Liver (tissue), 9 donors: ENCODE measurements around the gene DENND11. TPM values are rescaled to one million over a fixed set of nuclear protein-coding genes. Genes with fewer than 3 reads are reported as not detected.

ENCODE experiments used
- DNase-seq: peaks from one replicate; pipeline ENCODE4 v3.0.0-alpha.2; 2017; ENCODE audit warnings: low spot score
- H3K27ac ChIP-seq, 2 donors: one replicate each; pipeline ENCODE4 v1.7.0; 2013; ENCODE audit warnings: inconsistent platforms in 2 of 2, low read length in 2 of 2, control low read depth in 1 of 2, low read depth in 1 of 2, mild to moderate bottlenecking in 1 of 2
- H3K27me3 ChIP-seq, 4 donors: one replicate each; pipeline versions ENCODE4 v1.6.1 to v1.7.0; 2013; ENCODE audit warnings: low read length in 3 of 4, inconsistent platforms in 1 of 4, mild to moderate bottlenecking in 1 of 4, moderate library complexity in 1 of 4; ENCODE audit not compliant: control insufficient read depth in 4 of 4, insufficient read depth in 4 of 4
- H3K36me3 ChIP-seq, 4 donors: one replicate each; pipeline versions ENCODE4 v1.6.1 to v1.7.0; 2013; ENCODE audit warnings: low read length in 3 of 4, mild to moderate bottlenecking in 3 of 4, low read depth in 1 of 4, moderate library complexity in 1 of 4; ENCODE audit not compliant: control insufficient read depth in 4 of 4, insufficient read depth in 3 of 4
- H3K4me1 ChIP-seq, 4 donors: one replicate each; pipeline versions ENCODE4 v1.6.1 to v1.7.0; 2013; ENCODE audit warnings: low read length in 3 of 4, mild to moderate bottlenecking in 3 of 4, moderate library complexity in 1 of 4; ENCODE audit not compliant: control insufficient read depth in 4 of 4, insufficient read depth in 4 of 4
- H3K4me3 ChIP-seq, 3 donors: one replicate each; pipeline versions ENCODE4 v1.6.1 to v1.7.0; 2013; ENCODE audit warnings: low read length in 3 of 3, control low read depth in 1 of 3, low read depth in 1 of 3, mild to moderate bottlenecking in 1 of 3
- H3K9ac ChIP-seq, 2 donors: one replicate each; pipeline ENCODE4 v1.7.0; 2013; ENCODE audit warnings: low read length in 2 of 2, mild to moderate bottlenecking in 2 of 2, moderate library complexity in 2 of 2, control low read depth in 1 of 2, low read depth in 1 of 2
- H3K9me3 ChIP-seq, 4 donors: one replicate each; pipeline versions ENCODE4 v1.6.1 to v1.7.0; 2013; ENCODE audit warnings: low read length in 3 of 4; ENCODE audit not compliant: control insufficient read depth in 4 of 4
- EGR1 ChIP-seq, 2 donors: IDR thresholded peaks; 2 replicates each; pipeline ENCODE4 v1.6.1; 2016 to 2018; ENCODE audit warnings: antibody characterized with exemption in 2 of 2, low read depth in 2 of 2
- FOXA1 ChIP-seq: IDR thresholded peaks from 2 replicates; pipeline ENCODE4 v1.6.1; 2016; ENCODE audit warnings: antibody characterized with exemption
- FOXA2 ChIP-seq: IDR thresholded peaks from 2 replicates; pipeline ENCODE4 v1.6.1; 2016; ENCODE audit warnings: antibody characterized with exemption
- GABPA ChIP-seq, 2 donors: IDR thresholded peaks in 1 of 2; conservative IDR thresholded peaks in 1 of 2; 2 replicates each; pipeline ENCODE4 v1.6.1; 2016; ENCODE audit warnings: antibody characterized with exemption in 2 of 2, mild to moderate bottlenecking in 1 of 2, moderate library complexity in 1 of 2
- HNF4A ChIP-seq, 2 donors: conservative IDR thresholded peaks; 2 replicates each; pipeline ENCODE4 v1.6.1; 2016; ENCODE audit warnings: antibody characterized with exemption in 2 of 2, mild to moderate bottlenecking in 2 of 2
- HNF4G ChIP-seq: IDR thresholded peaks from 2 replicates; pipeline ENCODE4 v1.6.1; 2016; ENCODE audit warnings: antibody characterized with exemption
- JUND ChIP-seq, 2 donors: IDR thresholded peaks; 2 replicates each; pipeline ENCODE4 v1.6.1; 2016; ENCODE audit warnings: antibody characterized with exemption in 2 of 2
- NR2F2 ChIP-seq: IDR thresholded peaks from 2 replicates; pipeline ENCODE4 v1.6.1; 2016; ENCODE audit warnings: antibody characterized with exemption
- RAD21 ChIP-seq, 2 donors: IDR thresholded peaks; 2 replicates each; pipeline ENCODE4 v1.6.1; 2016; ENCODE audit warnings: antibody characterized with exemption in 2 of 2, mild to moderate bottlenecking in 2 of 2
- SP1 ChIP-seq: IDR thresholded peaks from 2 replicates; pipeline ENCODE4 v1.6.1; 2018; ENCODE audit warnings: antibody characterized with exemption, mild to moderate bottlenecking
- TAF1 ChIP-seq: conservative IDR thresholded peaks from 2 replicates; pipeline ENCODE4 v1.6.1; 2016; ENCODE audit warnings: antibody characterized with exemption, mild to moderate bottlenecking
- YY1 ChIP-seq: IDR thresholded peaks from 2 replicates; pipeline ENCODE4 v1.6.1; 2016; ENCODE audit warnings: antibody characterized with exemption, mild to moderate bottlenecking
- WGBS: extraction: QIAGEN DNeasy Blood & Tissue Kit; methylation state at CpG from one replicate; pipeline ENCODE4 v1.1.7; 2013; 5-methylcytosine and 5-hydroxymethylcytosine counted together
- polyA plus RNA-seq, 2 donors: library from polyadenylated mRNA; stranded (reverse) in 1 of 2; unstranded in 1 of 2; fragments of 200-250 nt in 1 of 2; fragments of >200 nt in 1 of 2; fragmentation: Nextera tagmentation in 1 of 2; extraction: Ambion mirVana in 1 of 2; gene quantifications; one replicate each; pipeline versions ENCODE4 v1.2.1 to v1.2.3, GENCODE V29; 2013 to 2015
- total RNA-seq, 2 donors: library from RNA; depleted of rRNA; stranded (reverse); fragments of >200 nt; gene quantifications; one replicate each; pipeline ENCODE4 v1.2.3, GENCODE V29; 2014
- TF ChIP-seq, protein P1 (sequence below): IDR thresholded peaks from 2 replicates; pipeline ENCODE4 v1.6.1; 2016; ENCODE audit warnings: antibody characterized with exemption
- TF ChIP-seq, protein P2 (sequence below): fragments of 150-350 bp; IDR thresholded peaks from 2 replicates; pipeline ENCODE4 v1.5.1; 2017; ENCODE audit warnings: improper control_type of control experiment, low read depth, low read length; ENCODE audit not compliant: missing input control
- TF ChIP-seq, protein P3 (sequence below): IDR thresholded peaks from 2 replicates; pipeline ENCODE4 v1.6.1; 2016; ENCODE audit warnings: antibody characterized with exemption, mild to moderate bottlenecking
- TF ChIP-seq, protein P4 (sequence below): IDR thresholded peaks from 2 replicates; pipeline ENCODE4 v1.6.1; 2016; ENCODE audit warnings: antibody characterized with exemption
- donor health status: healthy.
- donor health status: healthy.
- donor health status: healthy.
- donor health status: healthy.
- donor health status: healthy.

Gene DENND11
- total and polyA plus RNA-seq, 4 donors = 8.4 to 48.4 (median 12.8) TPM

DNA sequence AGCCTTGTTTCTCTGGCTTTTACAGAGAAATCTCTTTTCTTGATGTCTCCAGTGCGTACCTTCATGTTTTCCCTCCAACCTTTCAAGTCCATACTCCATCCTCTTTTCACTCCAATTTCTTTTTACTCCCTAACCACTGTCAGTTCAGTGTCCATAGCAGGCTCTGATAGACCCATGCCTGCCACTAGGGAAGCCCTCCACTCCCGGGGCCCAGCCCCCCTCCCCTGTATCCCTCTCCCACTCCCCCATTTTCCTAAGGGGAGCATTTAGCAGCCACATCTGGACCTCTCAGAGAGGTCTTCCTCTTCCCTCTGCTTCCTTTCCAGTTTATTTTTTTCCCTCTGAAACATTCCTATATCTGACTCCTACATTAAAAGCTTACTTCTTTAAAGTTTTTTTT lies 33.1 kb downstream of the DENND11 start:
- DNase-seq = no peak
- Histone ChIP-seq H3K4me3 (no peak overlapping the region), H3K27me3 (no peaks in the 10 kb centered on the region), H3K9me3 (no peaks in the 10 kb centered on the region), H3K36me3 (peaks cover 6 to 24% (median 11%) of the 10 kb centered on the region in 4 donors), H3K4me1 (peaks cover 3 to 15% (median 9%) of the 10 kb centered on the region in 4 donors), H3K27ac (no peak overlapping the region), H3K9ac (no peak overlapping the region)
- TF ChIP-seq, protein P1, sequence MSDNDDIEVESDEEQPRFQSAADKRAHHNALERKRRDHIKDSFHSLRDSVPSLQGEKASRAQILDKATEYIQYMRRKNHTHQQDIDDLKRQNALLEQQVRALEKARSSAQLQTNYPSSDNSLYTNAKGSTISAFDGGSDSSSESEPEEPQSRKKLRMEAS = no peak
- TF ChIP-seq, protein P2, sequence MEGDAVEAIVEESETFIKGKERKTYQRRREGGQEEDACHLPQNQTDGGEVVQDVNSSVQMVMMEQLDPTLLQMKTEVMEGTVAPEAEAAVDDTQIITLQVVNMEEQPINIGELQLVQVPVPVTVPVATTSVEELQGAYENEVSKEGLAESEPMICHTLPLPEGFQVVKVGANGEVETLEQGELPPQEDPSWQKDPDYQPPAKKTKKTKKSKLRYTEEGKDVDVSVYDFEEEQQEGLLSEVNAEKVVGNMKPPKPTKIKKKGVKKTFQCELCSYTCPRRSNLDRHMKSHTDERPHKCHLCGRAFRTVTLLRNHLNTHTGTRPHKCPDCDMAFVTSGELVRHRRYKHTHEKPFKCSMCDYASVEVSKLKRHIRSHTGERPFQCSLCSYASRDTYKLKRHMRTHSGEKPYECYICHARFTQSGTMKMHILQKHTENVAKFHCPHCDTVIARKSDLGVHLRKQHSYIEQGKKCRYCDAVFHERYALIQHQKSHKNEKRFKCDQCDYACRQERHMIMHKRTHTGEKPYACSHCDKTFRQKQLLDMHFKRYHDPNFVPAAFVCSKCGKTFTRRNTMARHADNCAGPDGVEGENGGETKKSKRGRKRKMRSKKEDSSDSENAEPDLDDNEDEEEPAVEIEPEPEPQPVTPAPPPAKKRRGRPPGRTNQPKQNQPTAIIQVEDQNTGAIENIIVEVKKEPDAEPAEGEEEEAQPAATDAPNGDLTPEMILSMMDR = no peak
- no peak for TF ChIP-seq NR2F2
- no peak for TF ChIP-seq GABPA (IDR thresholded peaks at IDR 0.05 in 1 of 2, conservative IDR thresholded peaks at IDR 0.05 in 1 of 2)
- no peak for TF ChIP-seq TAF1
- TF ChIP-seq HNF4A (conservative IDR thresholded peaks at IDR 0.05) = no peak
- TF ChIP-seq FOXA1 = no peak
- 89% methylated on average over 2 of the region's 2 CpGs for WGBS

DNA sequence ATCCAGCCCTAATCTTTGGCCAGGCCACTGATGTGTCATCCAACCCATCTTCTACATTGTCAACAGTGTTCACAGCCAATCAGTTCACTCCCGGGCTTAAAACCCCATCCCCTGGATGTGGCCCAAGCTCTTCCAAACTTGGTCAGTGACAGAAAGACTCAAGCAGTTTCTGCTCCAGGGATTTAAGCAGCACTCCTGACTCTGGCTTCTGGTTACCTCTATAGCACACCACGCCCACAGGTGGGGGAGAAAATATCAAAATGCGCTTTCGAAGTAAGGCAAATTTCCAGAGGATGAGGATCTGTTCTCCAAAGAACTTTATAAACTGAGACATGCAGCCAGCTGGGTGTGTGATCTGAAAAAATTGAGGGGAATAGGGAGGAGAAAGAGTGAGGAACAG lies 35.9 kb downstream of the DENND11 start:
- H3K36me3 ChIP-seq = peaks cover 8 to 18% (median 12%) of the 10 kb centered on the region in 4 donors

DNA sequence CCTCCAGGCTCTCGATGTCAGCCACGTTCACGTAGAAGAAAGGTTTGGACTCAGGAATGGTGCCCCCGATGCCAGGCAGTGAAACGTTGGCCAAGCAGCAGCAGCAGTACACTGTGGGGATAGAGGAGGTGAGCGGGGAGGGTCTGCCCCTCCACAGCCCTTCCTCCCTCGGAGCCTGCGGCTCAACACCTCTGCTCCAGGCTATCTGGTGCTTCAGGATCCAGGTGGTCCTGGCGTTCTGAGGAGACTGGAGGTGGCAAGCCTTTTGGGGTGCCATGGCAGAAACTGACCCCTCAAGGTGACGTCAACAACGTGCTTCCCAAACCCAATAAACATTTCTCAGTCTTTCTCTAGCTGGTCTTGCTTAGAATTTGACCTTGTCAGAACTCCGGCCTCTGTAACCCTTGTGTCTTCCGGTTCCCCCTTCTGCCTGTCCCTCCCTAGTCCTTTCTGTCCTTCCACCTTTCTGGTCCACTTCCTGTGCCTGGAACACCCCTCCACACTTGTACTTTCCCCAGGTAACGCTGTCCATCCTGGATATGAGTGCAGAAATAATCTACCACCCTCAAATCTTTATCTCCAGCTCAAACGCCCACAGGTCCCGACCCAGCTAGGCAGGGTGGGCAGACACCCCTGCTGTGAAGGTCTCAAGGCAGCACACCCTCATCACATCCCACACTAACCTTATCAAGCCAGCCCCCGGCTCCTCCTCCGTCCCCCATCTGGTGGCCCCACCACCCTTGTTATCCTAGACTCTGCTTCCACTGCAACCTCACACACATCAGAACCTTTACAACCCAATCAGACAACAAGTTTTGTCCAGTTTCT lies 36.5 kb downstream of the DENND11 start:
- WGBS = 96% methylated on average over 18 of the region's 18 CpGs
- Histone ChIP-seq H3K4me1 (peaks cover 11 to 28% (median 17%) of the 10 kb centered on the region in 4 donors), H3K27me3 (no peaks in the 10 kb centered on the region), H3K36me3 (peaks cover 8 to 15% (median 11%) of the 10 kb centered on the region in 4 donors), H3K27ac (peak overlapping the region in 1 of 2 donors; percentile 64), H3K4me3 (no peak overlapping the region), H3K9me3 (no peaks in the 10 kb centered on the region), H3K9ac (no peak overlapping the region)
- DNase-seq = no peak
- TF ChIP-seq HNF4A (conservative IDR thresholded peaks at IDR 0.05) = no peak
- TF ChIP-seq, protein P2 = no peak
- TF ChIP-seq JUND (IDR thresholded peaks at IDR 0.05) = no peak
- TF ChIP-seq GABPA (IDR thresholded peaks at IDR 0.05 in 1 of 2, conservative IDR thresholded peaks at IDR 0.05 in 1 of 2) = no peak
- TF ChIP-seq, protein P3, sequence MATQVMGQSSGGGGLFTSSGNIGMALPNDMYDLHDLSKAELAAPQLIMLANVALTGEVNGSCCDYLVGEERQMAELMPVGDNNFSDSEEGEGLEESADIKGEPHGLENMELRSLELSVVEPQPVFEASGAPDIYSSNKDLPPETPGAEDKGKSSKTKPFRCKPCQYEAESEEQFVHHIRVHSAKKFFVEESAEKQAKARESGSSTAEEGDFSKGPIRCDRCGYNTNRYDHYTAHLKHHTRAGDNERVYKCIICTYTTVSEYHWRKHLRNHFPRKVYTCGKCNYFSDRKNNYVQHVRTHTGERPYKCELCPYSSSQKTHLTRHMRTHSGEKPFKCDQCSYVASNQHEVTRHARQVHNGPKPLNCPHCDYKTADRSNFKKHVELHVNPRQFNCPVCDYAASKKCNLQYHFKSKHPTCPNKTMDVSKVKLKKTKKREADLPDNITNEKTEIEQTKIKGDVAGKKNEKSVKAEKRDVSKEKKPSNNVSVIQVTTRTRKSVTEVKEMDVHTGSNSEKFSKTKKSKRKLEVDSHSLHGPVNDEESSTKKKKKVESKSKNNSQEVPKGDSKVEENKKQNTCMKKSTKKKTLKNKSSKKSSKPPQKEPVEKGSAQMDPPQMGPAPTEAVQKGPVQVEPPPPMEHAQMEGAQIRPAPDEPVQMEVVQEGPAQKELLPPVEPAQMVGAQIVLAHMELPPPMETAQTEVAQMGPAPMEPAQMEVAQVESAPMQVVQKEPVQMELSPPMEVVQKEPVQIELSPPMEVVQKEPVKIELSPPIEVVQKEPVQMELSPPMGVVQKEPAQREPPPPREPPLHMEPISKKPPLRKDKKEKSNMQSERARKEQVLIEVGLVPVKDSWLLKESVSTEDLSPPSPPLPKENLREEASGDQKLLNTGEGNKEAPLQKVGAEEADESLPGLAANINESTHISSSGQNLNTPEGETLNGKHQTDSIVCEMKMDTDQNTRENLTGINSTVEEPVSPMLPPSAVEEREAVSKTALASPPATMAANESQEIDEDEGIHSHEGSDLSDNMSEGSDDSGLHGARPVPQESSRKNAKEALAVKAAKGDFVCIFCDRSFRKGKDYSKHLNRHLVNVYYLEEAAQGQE = no peak
- TF ChIP-seq, protein P4, sequence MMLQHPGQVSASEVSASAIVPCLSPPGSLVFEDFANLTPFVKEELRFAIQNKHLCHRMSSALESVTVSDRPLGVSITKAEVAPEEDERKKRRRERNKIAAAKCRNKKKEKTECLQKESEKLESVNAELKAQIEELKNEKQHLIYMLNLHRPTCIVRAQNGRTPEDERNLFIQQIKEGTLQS = no peak
- no peak for TF ChIP-seq EGR1 (IDR thresholded peaks at IDR 0.05; ENCODE audit: low read depth in 2 of 2)
- no peak for TF ChIP-seq FOXA2
- no peak for TF ChIP-seq SP1
- no peak for TF ChIP-seq RAD21 (IDR thresholded peaks at IDR 0.05)
- no peak for TF ChIP-seq HNF4G
- TF ChIP-seq, protein P1 = no peak
- no peak for TF ChIP-seq FOXA1
- TF ChIP-seq YY1 = no peak

More for the DNA sequence above, 35.9 kb downstream of the DENND11 start:
- H3K9me3 ChIP-seq = no peaks in the 10 kb centered on the region
- H3K4me3 ChIP-seq = no peak overlapping the region
- no peak overlapping the region for H3K27ac ChIP-seq
- no peak for DNase-seq
- WGBS = 94% methylated on average over 4 of the region's 4 CpGs
- TF ChIP-seq NR2F2 (no peak), SP1 (no peak), HNF4A (conservative IDR thresholded peaks at IDR 0.05) (no peak)
- TF ChIP-seq, protein P4 = no peak
- H3K27me3 ChIP-seq = no peaks in the 10 kb centered on the region
- H3K4me1 ChIP-seq = peaks cover 11 to 28% (median 17%) of the 10 kb centered on the region in 4 donors
- no peak overlapping the region for H3K9ac ChIP-seq
